ENCODE measurements around the gene CCDC90B.
A peak's percentile ranks its signal among the peaks of the same experiment; 100 is the strongest.

Gene CCDC90B

GRCh38 chr11:83221694-83222093 is 64.5 kb downstream of the CCDC90B start:
- no peak overlapping the region for H3K4me3 ChIP-seq (ENCODE audit: low read depth, low read length)
- DNase-seq (ENCODE audit: low read depth) = no peak
- TF ChIP-seq MYC (IDR thresholded peaks at IDR 0.05; ENCODE audit: low read depth, low read length) = no peak
- TF ChIP-seq, protein P1, sequence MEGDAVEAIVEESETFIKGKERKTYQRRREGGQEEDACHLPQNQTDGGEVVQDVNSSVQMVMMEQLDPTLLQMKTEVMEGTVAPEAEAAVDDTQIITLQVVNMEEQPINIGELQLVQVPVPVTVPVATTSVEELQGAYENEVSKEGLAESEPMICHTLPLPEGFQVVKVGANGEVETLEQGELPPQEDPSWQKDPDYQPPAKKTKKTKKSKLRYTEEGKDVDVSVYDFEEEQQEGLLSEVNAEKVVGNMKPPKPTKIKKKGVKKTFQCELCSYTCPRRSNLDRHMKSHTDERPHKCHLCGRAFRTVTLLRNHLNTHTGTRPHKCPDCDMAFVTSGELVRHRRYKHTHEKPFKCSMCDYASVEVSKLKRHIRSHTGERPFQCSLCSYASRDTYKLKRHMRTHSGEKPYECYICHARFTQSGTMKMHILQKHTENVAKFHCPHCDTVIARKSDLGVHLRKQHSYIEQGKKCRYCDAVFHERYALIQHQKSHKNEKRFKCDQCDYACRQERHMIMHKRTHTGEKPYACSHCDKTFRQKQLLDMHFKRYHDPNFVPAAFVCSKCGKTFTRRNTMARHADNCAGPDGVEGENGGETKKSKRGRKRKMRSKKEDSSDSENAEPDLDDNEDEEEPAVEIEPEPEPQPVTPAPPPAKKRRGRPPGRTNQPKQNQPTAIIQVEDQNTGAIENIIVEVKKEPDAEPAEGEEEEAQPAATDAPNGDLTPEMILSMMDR (IDR thresholded peaks at IDR 0.05; ENCODE audit: low read depth, low read length) = no peak
- no peak for TF ChIP-seq MAX (IDR thresholded peaks at IDR 0.05; ENCODE audit: low read depth, low read length)
- TF ChIP-seq POLR2A (IDR thresholded peaks at IDR 0.05; ENCODE audit: extremely low read depth, insufficient read length) = no peak

GRCh38 chr11:83220260-83220659 is 65.9 kb downstream of the CCDC90B start:
- H3K4me3 ChIP-seq (ENCODE audit: low read depth, low read length) = no peak overlapping the region
- TF ChIP-seq MYC (IDR thresholded peaks at IDR 0.05; ENCODE audit: low read depth, low read length) (no peak), POLR2A (IDR thresholded peaks at IDR 0.05; ENCODE audit: extremely low read depth, insufficient read length) (no peak), MAX (IDR thresholded peaks at IDR 0.05; ENCODE audit: low read depth, low read length) (no peak)
- TF ChIP-seq, protein P1 (IDR thresholded peaks at IDR 0.05; ENCODE audit: low read depth, low read length) = no peak
- DNase-seq (ENCODE audit: low read depth) = no peak

DNA sequence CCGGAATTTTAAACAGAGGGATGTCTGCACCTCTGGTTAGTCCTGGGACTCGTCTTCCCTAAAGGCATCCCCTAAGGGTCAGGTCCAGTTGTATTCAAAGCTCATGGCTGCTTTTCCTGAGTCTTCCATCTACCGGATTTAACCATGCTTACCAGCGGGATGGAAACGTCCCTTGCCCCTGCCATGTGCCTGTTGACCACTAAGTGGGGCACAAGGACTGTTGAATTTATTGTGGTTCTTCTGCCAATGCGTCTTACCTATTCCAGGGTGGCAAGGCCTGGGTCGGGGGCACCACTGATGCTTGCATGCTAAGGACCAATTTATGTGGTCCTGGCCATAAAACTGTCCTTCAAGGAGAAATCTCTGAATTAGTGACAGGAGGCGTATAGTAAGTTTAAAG is 67.1 kb downstream of the CCDC90B start:
- no peak overlapping the region for H3K4me3 ChIP-seq (ENCODE audit: low read depth, low read length)
- peak; percentile 23 for DNase-seq (ENCODE audit: low read depth)
- peak; percentile 22; the same call in 1 of the 2 replicates for TF ChIP-seq MAX (IDR thresholded peaks at IDR 0.05; ENCODE audit: low read depth, low read length)
- TF ChIP-seq POLR2A (IDR thresholded peaks at IDR 0.05; ENCODE audit: extremely low read depth, insufficient read length) = no peak
- TF ChIP-seq, protein P1 (IDR thresholded peaks at IDR 0.05; ENCODE audit: low read depth, low read length) = peak; percentile 27
- no peak for TF ChIP-seq MYC (IDR thresholded peaks at IDR 0.05; ENCODE audit: low read depth, low read length)

All from NB4 (cell line).